Superior temporal gyrus (tissue), 1 donor: ENCODE results near the gene ZDHHC18.
"Not testable (repeated sequence)": the region's sequence is repeated elsewhere in the genome, so short reads cannot be mapped to it uniquely, and the experiment has no call there.

Experiments used
- DNase-seq: peaks from one replicate; pipeline ENCODE4 v3.0.0-alpha.2; 2016; ENCODE audit errors: extremely low spot score

Gene ZDHHC18

DNA sequence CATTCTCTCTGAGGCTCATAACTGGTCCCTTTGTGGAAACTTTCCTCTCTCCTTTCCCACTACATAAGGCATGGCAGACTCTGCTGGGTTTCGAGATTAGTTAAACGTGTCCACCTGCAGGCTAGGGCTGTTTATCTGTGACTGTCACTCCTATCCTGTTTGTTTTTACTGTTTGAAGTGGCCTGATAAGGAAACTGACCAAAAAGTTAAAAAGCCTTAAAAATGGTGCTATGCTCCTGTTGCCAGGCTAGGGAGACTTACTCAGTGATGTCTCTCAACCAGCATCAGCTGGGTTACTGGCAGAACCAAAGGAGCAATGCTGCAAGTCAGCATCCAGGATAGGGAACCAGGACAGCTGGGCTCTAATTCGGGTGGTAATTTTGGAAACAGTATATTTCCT is 34.9 kb upstream of the ZDHHC18 start:
- no peak for DNase-seq

- no peak for DNase-seq
Measured at GRCh38 chr1:26792924-26793323, 33.6 kb upstream of the ZDHHC18 start.

GRCh38 chr1:26794391-26794790 is 32.1 kb upstream of the ZDHHC18 start:
- no peak for DNase-seq

DNA sequence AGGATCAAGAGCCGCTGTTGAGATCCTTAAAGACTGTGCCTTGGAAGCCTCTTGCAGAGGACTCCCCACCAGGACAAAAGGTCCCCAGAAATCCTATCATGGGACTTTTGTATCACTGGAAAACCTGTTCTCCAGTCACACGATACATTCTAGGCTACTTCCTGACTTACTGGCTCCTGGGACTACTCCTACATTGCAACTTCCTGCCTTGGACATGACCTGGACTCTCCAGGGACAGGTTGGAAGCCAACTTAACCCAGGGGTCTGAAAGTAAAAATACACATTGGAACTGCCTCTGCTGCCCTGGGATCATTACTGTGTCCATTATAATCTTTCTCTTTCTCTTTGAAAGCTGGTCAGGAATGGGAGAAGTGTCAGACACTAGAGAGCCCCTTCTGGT is 28.9 kb upstream of the ZDHHC18 start:
- DNase-seq, result no peak

DNA sequence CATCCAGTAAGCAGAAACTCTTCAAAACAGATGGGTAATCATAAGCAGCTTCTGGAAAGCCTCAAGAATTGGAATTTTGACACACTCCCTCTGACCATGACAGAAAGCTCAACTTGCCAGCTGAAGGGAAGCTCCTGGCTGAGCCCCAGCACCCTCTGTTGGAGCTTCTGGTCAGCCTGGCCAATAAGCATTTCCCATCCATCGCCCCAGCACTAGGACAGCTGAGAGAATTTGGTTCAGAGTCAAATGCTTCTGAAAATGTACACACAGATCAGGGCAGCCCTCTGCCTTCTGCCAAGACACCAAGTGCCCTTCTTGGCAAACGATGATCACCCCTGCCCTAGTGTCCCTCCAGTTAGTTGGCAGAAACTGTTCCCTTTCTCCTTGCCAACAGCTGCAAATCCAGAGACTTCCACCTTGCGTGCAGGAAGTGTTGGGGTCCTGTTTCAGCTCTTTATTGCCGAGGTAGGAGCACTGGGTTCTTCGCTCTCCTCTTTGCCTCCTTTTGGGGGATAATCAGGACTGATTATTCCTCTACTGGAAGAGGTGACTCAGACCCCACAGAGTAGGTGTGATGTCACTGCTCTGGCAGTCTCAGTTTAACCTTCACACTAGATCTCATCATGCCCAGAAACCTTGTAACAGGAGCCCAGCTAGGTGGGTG is 26.9 kb upstream of the ZDHHC18 start:
- DNase-seq, result peak; percentile 68

- not testable (repeated sequence) for DNase-seq
Measured at GRCh38 chr1:26803932-26804331, 22.6 kb upstream of the ZDHHC18 start.

GRCh38 chr1:26810105-26810504 is 16.4 kb upstream of the ZDHHC18 start:
- peak; percentile 78 for DNase-seq

DNA sequence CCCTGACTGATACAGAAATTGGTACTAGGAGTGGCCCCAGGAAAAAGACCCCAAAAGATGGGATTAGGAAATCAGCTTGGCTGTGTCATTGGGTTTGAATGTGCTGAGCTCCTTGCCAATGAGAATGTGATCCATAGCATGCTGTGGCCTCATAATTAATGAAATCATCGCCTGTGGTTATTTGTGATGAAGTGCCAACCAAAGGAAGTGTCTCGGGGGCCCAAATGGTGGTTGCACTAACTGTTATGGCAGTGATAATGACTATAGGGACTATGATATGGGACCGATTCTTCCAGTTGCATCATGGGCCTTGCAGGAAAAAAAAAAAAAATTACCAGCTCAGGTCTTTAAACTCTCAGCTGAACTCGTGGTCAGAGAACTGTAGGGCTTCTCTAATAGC is 15.4 kb upstream of the ZDHHC18 start:
- no peak for DNase-seq

- DNase-seq, result no peak
Measured at GRCh38 chr1:26811708-26812107, 14.8 kb upstream of the ZDHHC18 start.

GRCh38 chr1:26814377-26814776 is 12.1 kb upstream of the ZDHHC18 start:
- DNase-seq, result no peak

DNA sequence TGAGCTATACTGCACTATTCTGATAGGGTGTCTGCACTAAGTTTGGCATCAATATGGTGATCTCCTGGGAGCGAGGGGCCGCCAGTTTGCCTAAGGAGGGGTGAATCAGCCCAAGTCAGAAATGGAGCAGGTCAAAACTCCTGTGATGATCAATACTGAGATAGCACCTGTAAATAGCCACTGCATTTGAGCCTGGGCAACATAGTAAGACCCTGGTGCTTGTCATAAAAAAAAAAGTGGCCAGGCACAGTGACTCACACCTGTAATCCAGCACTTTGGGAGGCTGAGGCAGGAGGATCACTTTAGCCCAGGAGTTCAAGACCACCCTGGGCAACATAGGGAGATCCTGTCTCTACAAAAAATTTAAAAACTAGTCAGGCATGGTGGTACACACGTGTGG is 11.6 kb upstream of the ZDHHC18 start:
- no peak for DNase-seq

DNA sequence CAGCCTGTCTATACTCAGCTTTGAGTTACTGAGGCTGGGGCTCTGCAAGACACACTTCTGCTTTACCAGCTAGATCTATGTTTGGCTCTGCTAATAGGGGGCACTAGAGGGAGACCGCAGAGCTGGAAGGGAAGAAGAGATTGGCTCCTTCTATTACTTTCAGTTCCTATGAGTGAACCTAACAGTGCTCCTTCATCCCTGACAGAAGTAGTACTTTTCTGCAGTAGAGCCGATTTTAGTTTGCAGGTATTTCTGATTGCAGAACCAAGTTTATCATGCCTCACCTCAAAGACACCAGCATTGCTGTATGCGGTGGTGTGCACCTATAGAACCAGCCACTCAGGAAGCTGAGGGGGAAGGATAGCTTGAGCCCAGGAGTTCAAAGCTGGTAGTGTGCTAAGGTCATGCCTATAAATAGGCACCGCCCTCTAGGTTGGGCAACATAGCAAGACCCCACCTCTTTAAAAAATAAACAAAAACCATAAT is 5.7 kb upstream of the ZDHHC18 start:
- DNase-seq, result peak; percentile 12

DNA sequence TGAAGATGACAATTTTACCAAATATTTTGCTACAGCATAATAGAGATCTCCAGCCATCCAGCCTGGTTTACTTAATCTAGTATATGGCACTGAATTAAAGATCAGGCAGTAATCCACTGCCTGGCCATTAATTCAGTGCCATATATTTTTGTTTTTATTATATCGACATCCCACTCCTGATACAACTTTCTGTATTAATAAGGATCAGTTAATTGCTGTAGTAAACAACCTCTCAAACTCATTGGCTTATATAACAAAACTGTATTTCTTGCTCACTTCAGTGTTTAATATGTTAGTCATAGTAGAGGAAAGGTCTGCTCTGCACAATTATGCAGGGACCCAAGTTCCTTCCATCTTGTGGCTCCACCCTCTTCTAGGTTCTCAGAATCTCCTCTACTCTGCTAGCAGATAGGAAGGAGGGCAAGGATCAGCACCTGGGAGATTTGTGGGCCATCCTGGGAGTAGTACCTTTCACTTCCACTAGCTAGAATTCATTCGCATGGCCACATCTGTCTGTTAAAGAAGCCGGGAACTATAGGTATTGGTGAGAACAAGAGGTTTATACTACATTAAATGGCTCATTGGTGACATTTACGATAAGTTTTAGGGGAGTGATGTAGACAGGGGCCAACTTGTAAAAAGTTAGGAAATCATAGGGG is 3.6 kb upstream of the ZDHHC18 start:
- DNase-seq, result no peak

- no peak for DNase-seq
Measured at GRCh38 chr1:26824731-26825130, 1.8 kb upstream of the ZDHHC18 start.

DNA sequence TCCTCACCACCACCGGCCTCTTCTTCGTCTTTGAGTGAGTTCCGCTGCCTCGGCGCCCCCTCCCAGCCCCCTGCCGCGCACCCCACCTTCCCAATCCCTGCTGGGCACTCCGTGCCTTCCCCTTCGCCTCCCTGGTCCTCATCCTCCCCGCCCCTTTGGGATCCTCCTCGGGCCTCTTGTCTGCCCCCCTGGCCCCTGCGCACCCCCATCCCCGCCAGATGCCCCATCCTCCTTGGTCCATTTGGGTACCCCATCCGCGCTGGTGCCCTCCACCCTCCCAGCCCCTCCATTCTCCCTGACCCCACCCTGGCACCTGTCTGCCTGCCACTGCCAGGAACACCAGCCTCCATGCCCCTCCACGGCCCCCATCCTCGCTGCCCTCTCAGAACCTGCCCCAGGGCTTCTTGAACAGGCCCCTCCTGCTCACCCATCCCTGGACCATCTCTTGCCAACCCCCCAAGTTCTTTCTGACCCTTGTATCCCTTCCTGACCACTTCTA is 667 bp downstream of the ZDHHC18 start:
- no peak for DNase-seq

- no peak for DNase-seq
Measured at GRCh38 chr1:26827663-26828062, 1.2 kb downstream of the ZDHHC18 start.

GRCh38 chr1:26828411-26828991 is 2.0 kb downstream of the ZDHHC18 start:
- no peak for DNase-seq

- no peak for DNase-seq
Measured at GRCh38 chr1:26829184-26829911, 2.9 kb downstream of the ZDHHC18 start.

GRCh38 chr1:26831059-26831458 is 4.6 kb downstream of the ZDHHC18 start:
- DNase-seq, result no peak

DNA sequence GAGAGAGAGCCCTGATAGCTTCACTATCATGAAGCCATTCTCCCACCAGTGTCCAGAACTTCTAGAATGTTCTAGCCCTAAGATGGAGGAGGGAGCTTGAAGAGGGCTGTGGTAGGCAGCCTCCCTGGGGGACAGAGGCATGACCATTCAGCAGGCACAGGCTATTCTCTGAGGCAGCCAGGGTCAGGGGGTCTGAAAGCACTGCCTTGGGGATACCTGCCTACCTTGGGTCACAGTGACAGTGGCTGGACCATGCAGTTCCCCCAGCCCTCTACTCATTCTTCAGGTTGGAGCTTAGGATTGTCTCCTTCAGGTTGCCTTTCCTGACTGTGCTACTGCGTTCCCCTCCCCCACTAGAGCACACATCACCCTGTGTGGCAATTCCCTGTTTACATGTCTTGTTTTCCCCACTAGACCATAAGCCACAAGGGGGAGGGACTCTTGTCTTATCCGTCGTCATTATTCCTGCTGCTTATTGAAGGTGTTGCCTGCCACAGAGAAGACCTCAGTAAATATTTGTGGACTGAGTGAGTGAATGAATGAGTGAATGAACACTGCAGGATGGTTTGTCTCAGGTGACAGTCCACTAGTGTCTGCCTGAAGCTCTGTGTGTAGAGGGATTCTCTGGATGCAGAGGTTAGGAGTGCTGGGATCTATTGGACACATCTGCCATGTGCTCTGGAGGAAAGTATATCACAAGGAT is 5.2 kb downstream of the ZDHHC18 start:
- no peak for DNase-seq

DNA sequence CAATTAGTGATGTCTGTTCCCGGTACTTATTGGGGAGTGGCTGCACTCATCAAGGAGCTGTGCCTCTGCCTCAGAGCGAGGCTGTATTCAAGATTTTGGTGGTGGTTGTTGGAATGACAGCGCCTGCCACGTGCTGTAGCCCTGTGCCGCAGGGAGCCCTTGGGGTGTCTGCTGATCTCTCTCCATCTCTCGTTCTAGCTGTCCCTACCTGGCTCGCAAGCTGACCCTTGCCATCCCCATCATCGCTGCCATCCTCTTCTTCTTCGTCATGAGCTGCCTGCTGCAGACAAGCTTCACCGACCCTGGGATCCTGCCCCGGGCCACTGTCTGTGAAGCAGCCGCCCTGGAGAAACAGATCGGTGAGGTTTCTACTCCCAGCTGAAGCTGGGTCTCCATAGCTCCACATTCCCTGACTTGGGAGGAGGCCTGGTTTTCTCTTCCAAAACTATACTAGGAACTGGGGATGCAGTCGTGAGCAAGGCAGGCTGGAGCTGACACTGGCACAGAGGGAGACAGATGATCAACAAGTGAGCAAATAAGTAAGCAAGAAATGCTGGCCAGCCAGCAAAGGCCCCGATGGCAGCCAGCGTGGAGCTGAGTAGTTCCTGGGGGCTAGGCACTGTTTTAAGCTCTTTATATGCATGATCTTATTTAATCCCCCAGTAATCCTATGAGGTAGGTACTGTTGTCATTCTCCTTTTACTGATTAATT is 5.9 kb downstream of the ZDHHC18 start:
- DNase-seq, result no peak
